Dedifferentiated amniotic fluid mesenchymal stem cell (primary cell): ENCODE results near the gene CD226.
"Not testable (repeated sequence)": the region's sequence is repeated elsewhere in the genome, so short reads cannot be mapped to it uniquely, and the experiment has no call there.

ENCODE experiments used
- DNase-seq: peaks from one replicate; pipeline ENCODE4 v3.0.0-alpha.2; 2016; ENCODE audit errors: extremely low spot score

Gene CD226

DNA sequence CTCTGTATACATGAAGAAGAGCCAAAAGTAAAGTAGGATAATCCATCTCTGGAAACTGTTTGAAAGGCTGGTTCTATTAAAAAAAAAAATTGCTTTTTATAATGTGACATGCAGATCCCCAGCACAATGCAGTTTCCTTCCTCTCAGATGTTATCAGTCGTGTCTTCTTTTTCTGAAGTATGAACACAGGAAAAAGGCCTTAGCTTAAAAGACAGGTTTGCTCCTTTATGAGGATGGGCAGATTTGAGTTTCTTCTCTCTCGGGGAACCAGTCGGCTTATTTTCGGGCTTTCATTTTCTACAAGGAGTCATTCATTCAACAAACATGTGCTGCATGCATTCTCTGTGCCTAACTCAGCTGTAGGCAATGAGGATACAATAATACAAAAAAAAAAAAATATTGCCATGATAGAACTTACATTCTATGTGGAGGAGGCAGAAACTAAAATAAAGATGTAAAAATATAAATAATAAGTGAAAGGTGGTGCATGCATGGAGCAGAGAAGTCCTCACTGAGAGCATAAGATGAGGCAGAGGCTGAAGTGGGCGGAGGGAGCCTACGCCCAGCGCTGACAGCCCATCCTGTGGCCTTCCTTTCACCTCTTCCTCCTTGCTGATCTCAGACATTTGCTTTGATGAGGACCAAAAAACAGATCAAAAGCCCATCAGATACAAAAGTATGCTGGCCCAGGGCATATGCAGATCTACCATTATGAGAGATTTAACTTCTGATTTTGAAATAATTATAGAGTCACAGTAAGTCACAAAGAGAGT is at the start of gene CD226:
Gene CD226 (minus strand): TSS at position 513 of the 773 bp plus-strand sequence. CDS start 467 bp downstream, at position 46.
- DNase-seq: no peak

GRCh38 chr18:69996951-69997798 is 49.5 kb upstream of the CD226 start:
- no peak for DNase-seq

DNA sequence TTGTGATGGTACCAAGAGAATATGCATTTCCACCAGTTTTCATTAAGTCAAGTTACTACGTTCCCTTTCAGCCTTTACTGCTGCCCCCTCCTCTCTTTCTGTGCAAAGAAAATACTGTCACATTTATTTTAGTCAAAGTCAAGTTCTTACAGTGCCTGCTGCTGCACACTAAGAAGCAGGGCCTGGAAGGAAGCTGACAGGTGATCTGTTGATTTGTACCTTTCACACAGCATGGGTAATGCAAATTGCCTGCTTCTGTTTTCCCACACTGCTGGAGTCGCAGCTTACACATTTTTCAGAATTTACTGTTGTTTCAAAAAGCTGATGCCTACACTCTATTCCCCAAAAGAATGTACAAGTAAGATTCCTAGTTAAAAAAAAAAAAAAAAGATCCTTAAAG is 48.7 kb upstream of the CD226 start:
- DNase-seq: no peak

DNA sequence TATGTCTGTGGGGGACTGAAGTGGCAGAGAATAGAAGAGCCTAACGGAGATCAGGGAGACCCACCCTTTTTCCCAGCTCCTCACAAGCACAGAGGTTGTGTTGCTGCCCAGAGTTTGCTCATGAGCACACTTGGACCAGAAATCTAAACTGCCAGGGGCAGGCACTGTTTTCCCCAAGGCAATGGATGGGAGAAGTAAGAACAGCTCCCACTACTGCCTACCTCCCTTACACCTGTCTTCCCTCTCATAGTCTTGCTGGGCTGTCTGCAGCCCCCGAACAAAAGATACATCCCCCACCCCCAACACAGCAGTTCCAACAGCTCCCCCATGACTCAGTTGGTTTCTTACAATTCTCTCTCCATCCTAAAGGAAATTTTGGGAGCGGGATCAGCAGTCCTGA is 48.1 kb upstream of the CD226 start:
- no peak for DNase-seq

DNA sequence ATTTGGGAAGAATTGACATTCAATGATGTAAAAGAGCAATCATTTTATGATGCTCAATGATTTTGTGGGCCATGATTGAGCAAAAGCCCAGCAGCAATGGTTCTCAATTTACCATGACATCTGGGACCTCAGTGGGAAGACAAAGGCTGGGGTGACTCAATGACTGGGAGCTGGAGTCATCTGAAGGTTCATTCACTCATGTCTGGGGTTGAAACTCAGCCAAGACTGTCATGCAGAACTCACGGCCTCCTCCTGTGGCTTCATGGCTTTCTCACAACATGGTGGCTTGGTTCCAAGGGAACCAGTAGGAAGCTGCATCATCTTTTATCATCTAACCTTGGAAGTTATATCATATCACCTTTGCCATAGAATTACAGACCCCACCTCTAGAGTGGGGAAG is 45.1 kb upstream of the CD226 start:
- DNase-seq: no peak

DNA sequence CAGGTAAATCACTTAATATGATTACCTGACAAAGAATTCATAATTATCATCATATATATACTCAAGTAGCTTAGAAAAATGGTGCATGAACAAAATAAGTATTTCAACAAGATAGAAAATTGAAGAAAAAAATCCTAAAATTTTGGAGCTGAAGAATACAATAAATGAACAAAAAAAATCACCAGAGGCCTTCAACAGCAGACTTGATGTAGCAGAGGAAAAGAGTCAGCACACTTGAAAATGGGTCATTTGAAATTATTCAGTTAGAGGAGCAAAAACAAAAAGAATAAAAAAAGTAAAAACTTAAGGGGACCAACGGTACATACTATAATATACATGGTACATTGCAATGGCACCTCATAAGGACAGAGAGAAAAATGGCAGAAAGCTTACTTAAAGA is 40.2 kb upstream of the CD226 start:
- DNase-seq: no peak

DNA sequence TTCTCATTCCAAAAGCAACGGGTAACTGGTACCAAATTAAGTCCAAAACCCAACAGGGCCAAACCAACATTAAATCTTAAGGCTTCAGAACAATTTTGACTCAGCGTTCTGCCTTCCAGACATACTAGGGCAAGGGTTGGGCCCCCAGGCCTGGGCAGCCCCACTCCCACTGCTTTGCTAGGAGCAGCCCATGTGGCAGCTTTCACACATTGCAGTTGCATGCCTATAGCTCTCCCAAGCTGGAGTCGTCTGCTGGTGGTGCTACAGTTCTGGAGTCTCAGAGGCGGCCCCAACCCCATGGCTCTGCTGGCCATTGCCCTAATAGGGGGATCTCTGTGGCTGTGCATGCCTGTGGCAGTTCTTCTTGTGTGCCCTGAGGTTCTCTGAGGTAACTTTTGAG is 37.6 kb upstream of the CD226 start:
- DNase-seq: no peak

- no peak for DNase-seq
Measured at GRCh38 chr18:69982417-69982816, 34.7 kb upstream of the CD226 start.

DNA sequence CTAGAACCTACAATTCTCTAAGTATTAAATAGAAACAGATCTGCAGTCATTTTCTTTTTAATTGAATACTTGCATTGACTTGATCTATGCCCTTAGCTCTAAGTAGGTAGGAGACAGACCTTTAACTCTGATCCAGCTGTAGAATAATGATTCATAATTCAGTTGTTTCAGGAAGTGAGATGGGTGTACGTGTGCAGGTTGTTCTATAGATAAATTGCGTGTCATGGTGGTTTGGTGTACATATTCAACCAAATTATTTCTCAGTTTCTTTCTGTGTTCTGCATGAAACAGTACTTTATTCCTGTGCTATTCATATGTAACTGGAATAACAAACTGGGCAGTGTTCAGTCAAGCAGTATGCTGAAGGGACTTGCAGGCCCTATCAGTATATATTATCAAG is 34.3 kb upstream of the CD226 start:
- no peak for DNase-seq

DNA sequence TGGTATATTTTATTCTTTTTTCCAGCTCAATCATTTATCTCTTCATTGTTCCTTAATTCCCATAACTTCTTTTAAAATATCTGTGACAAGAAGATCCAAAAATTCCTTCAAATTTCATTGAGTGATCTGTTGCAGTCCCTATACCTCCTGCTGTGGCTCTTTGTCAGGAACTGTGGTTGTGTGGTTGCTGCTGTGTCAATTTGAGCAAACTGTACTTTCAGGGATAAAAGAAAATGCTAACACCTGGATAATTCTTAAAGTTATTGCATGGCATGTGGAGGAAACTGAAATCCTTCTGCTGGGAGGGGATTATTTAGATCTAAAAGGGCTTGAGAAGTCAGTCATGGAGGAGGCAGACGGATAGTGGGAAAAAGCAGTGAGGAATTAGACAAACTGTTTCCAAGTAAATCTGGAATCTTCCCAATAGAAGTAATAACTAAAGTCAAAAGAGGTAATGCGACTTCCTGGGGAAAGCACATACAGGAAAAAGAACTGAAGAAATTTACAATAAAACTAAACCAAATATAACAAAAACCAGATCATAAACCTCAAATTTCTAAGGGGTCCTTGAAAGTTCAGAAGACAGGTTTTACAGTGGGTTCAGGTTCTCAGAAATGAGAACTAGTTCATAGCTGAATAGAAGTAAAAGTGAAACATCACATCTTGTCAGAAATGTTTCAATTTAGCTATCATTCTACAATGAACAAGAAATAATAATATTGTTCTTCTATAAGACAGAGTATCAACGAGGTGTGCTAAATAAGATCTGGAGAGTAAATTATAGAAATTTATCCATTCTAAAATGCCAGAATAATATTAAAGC is 33.5 kb upstream of the CD226 start:
- DNase-seq: no peak

GRCh38 chr18:69980509-69980908 is 32.8 kb upstream of the CD226 start:
- no peak for DNase-seq

DNA sequence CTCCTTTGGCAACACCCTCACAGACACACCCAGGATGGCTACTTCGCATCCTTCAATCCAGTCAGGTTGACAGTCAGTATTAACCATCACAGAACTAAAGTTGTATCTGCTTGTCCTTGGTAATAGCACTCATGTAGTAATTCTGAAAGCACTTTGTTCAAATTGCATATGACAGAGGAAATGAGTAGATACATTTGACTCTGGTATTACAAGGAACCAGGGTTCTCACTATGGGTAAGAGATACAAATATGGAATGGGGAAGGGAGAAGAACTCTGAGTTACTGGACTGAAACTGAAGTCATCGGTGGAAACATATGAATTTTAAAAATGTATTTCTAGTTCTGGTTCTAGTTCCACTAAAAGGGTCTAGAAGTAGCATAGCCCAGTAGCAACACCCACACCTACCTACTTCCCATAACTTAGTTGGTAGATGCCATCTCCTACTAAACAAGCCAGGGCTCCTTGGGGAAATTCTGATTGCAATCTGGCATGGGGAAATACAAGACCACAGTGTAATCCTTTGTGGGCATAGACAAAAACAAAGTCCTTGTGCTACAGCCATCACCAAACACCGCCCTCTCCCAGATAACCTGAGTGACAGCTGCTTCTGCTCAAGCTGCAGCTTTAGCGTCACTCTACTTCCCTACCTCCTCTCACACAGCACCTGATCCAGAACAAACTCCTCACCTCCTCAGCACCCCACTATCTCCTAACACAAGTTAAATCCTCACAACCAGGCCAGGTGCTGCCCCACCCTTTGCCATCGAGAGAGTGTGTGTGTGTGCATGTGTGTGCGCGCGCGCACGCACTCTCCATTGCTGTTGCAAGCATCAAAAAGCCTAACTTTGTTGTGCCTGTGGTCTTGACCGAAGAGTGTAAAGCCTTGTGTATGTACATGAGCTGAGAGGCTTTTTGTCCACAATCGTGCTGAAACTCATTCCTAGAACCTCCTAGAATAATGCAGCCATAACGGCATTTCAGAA is 31.4 kb upstream of the CD226 start:
- DNase-seq: no peak

- DNase-seq: not testable (repeated sequence)
Measured at GRCh38 chr18:69975294-69975693, 27.6 kb upstream of the CD226 start.

- DNase-seq: no peak
Measured at GRCh38 chr18:69974365-69974764, 26.7 kb upstream of the CD226 start.

DNA sequence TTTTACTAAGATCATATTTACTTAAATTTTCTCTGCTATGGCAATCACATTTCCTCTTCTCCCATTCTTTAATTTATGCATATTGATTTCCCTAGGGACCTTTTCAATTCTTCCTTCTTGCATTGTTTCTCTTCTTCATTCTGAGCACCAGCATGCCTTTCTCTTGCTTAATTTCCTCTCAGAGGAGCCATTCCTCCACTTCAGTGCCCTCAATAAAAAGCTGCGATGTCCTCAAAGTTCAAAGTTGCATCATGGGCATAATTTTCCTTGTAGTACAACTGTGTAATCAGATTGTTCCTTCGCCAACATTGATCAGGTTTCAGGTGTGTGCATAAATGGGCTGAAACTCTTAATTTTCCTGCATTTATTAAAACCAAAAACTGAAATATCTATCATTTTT is 21.8 kb upstream of the CD226 start:
- no peak for DNase-seq

- no peak for DNase-seq
Measured at GRCh38 chr18:69968039-69968438, 20.4 kb upstream of the CD226 start.

DNA sequence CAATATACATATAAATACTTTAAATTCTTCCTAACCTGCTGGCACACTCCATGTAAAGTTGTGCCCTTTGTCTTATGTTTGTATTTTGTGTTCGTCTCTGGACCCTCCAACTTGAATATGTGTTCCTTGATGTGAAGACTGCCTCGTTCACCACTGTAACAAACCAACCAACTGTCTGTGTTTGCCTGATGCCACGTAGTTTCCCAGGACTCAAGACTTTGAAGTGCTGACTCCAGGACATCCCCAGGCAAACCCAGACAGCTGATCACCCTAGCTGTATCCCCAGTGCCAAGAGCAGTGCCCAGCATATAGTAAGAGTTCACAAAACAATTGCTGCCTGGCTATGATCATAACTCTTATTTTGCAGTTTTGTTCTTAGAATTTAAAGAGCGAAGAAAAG is 15.5 kb upstream of the CD226 start:
- no peak for DNase-seq

- DNase-seq: no peak
Measured at GRCh38 chr18:69961718-69962117, 14.0 kb upstream of the CD226 start.

DNA sequence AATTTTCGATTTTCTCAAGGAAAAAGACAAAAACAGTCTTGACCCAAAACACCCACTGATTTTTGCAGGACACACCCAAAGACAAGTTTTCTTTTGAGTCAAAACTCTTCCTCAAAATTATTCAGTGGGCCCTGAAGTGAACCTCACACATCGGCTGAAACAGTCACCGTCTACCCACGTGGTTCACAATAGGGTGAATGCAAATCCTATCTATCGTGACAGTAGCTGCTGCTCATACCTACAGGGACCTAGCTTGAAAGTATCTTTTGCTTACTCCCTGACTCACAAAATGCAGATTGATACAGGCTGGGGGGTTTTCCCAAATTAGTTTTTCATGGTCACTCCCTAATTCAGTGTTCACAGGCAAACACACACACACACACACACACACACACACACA is 10.7 kb upstream of the CD226 start:
- no peak for DNase-seq

DNA sequence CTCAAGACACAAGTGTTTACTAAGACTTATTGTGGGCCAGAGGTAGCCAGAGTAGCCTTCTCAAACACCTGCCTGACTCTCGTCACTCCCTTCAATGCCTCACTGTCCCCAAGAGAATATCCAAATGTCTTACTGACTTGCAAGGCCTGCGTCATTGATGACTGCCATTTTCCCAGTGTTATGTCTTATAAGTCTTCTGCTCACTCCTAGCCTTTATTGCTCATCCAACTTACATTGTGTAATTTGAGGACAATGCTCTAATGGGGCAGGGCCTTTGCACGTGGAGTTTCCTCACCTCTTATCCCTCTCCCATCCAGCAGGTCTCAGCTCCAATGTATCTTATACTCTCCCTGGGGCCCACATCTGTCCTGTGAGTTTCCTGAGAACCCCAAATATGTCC is 10.1 kb upstream of the CD226 start:
- DNase-seq: no peak
